Right lung (tissue), 5 donors: ENCODE results near the gene CNGA2. TPM values are rescaled to one million over a fixed set of nuclear protein-coding genes. Genes with fewer than 3 reads are reported as not detected.
A peak's percentile ranks its signal among the peaks of the same experiment; 100 is the strongest.

Experiments
- DNase-seq, 2 donors: peaks; one replicate each; pipeline ENCODE4 v3.0.0-alpha.2; 2013
- polyA plus RNA-seq, 5 donors: library from polyadenylated mRNA; unstranded; fragments of 120-200 nt; gene quantifications; one replicate each; pipeline versions ENCODE4 v1.2.1 to v1.2.3, GENCODE V29; 2013; ENCODE audit warnings: inconsistent platforms in 1 of 5, low replicate concordance in 1 of 5; ENCODE audit not compliant: insufficient read length in 5 of 5, insufficient read depth in 1 of 5

CNGA2 gene
- polyA plus RNA-seq, 5 donors, result not detected

DNA sequence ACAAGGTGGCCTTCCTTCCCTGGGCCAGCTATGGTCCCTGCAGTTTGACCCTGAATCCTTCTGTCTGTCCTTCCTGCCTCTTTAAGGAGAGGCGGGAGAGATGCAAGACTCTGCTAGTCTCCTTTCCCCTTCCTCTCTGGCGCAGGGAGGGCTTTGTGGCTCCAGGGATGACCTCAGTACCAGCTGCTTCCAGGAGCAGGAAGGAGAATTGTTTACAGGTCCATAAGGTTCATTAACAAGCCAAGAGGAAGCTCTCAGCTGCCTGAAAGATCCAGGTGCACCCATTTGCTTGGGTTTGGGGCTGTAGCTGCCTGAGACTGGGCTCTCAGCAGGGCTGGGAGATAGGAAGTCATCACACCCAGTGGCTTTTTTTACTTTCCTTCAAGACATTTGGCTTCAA is 22.8 kb upstream of the CNGA2 start:
- no peak for DNase-seq

DNA sequence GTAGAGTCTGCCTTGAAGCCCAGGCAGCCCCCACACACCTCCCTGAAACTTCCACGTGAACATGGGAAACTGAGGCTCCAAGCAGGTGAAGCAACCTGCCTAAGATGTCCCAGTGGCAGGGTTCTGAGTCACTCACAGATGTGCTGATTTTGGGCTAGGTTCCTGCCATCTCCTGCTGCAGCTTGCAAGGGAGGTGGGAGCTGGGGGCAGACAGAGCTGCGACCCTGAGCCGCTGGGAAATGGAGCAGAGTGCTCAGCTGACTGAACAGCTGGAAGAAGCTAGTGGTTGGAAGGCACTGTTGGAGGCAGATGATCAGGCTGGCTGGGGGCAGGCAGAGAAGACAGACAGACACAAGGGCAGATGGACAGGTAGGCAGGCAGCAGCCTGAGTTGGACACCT is 22.3 kb upstream of the CNGA2 start:
- DNase-seq, result no peak

DNA sequence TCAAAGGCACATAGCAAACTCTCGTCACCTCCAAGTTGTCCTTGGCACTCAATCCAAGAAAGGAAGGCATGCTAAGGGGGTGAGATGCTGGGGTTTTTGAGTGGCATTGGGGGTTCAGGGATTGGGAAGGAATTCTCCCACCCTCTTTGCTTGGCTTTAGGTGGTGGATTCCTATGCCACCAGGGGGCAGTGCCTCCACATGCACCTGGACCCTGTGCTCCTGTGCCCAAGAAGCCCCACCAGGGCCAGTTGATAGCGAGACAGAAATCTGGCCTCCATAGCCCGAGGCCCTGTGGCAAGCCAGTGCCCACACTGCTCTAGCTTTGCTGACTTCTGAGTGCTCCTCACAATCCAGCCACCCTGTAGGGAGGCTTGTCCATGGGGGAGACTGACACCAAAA is 20.7 kb upstream of the CNGA2 start:
- no peak for DNase-seq

DNA sequence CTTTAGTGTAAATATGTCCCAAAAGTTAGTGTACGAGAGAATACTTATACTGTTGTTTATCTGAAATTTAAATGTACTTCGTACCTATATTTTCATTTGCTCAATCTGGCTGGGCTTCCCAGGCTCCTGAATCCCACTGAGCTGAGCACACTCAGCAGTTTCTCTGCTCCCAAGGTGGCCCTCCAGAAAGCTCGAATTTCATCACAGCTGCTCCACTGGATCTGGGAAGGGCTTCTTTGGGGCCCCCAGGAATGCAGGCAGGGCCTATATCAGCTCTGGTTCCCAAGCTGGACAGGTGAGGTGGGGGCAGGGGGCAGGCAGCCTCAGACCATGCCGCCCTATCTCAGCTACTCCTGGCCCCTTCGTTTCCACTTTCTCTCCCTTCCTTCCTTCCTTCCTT is 20.2 kb upstream of the CNGA2 start:
- DNase-seq, result no peak

DNA sequence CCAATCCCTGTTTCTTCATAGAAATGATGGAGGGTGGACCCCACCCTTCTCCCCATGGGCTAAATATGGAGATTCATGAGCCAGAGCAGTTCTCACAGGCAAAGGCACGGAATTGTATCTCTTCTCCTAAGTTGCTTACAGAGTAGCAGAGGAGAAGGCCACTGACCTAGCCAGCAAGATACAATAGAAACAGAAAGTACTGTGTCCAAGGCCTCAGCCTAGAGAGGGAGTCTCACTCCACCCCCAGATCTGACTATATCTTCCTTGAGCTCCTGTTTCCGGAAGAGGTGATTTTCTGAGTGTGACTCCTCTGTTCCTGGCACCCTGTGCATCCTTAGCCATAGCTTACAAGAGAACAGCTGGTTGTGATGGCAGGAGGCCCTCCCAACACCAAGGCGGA is 18.8 kb upstream of the CNGA2 start, which contains the start of gene FATE1:
FATE1 (plus strand) TSS at position 284 of the 400 bp plus-strand sequence; CDS start at position 369, 85 bp downstream.
- DNase-seq, result no peak

DNA sequence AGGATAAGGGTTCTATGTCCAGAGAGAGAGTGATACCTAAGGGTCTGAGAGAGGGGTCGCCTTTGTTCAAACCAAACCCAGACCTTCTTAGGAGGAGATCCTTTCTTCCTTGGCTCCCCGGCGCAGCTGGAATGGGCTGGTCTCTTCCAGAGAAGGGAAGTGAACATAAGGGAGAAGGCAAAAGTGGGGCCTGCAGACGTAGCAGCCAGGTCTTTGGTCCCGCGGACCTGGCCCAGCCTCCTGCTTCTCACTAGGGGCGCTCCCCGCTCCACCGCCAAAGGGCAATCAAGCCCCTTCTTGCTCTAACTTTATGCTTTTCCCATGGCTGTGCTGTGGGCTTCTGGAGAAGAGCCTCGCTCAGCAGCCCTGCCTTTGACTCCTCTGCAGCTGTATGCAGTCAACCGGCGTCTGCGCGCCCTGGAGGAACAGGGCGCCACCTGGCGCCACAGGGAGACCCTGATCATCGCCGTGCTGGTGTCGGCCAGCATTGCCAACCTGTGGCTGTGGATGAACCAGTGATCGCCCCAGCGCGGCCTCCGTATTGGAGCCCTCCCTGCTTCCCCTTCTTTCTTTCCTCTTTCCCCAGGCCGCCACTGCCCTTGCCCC is 12.2 kb upstream of the CNGA2 start:
- DNase-seq, result peak; percentile 24 to 38

DNA sequence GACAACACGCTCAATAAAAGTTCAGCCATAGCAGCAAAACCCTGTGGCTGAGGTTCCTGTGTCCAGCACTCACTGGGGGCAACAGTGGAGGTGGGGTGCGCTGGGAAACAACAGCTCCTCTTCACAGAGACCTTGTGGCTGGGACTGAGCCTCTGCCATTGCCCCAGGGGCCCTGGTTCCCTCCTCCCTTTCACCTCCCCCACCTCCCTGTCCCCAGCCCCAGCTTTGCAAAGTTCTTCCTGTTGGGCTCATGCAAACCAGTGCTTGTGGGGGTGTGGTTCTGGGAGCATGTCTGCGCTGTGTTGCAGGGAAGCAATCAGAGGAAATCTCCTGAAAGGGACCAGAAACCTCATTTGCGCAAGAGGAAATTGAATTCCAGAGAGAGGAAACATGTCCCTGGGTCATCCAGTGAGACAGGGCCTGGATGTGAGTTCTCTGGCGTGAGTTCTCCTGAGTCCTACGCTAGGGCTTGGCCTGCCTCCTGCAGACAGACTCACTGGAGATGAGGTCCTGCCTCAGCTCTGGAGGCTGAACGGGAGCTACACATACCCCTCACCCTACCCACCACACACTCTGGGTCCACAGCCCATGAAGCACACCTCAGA is 11.3 kb upstream of the CNGA2 start:
- DNase-seq, result no peak

DNA sequence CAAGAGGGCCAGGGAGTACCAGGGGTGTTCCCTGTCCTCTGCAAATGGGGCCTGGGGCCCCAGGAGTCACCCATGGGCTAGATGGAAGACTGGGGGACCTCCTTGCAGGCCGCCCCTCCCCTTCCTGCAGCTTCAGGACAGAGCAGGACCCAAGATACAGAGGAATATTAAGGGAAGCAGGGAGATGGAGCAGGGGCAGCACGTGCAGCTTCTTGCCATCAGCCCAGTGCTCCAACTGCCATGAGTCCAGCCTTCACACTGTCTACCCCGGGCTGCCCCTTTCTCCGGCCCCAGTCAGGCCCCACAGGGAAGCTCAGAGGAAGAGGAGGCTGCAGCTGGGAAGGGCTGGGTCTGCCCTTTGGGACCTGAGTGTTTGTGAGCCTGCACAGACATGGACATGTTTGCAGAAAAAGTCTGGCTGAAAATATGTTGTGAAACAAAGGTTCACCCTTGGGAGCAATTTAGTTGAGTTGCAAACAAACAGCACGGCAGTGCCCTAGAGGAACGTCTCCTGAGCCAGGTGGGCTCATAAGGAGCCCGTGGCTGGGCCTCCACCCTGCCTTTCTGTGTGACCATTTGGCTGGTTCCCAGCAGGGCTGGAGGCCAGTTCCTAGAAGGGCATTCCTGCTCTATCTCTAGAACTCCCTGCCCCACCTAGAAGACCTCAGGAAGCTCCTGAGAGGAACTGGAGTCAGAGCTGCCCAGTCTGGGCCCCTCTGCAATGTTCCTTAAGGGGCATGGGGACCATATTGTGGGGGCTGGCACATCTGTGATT is 9.8 kb upstream of the CNGA2 start:
- DNase-seq, result no peak

DNA sequence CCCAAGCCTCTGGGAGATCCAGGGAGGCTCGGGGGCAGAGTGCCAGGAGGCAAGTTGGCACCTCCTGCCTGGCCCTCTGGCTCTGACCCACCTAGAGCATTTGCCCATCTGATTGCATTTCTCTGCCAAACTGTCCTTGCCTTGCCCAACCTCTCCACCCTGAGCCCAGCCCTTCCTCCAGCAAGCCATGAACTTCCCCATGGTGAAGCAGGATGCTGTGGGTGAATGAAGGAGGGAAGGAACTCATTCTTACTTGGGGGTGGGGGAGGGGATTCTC is 9.3 kb upstream of the CNGA2 start:
- DNase-seq, result no peak

DNA sequence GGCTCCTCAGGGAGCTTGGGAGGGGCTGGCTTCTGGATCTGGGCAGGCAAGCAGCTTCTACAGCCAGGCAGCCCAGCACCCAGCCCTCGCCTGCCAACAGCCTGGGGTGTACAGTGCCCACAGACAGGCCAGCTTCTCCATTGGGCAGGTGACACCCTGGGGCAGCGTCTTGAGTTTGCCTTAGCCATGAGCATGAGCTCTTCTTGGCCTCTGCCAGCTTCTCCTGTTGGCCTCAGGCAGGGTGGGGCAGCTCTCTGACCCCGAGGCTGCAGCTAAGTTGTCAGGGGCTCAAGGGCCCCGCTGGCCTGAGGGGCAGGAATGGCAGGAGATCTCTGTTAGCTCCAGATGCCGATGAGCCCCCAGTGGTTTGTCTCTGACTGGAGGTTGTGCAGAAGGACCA is 7.8 kb upstream of the CNGA2 start:
- no peak for DNase-seq

DNA sequence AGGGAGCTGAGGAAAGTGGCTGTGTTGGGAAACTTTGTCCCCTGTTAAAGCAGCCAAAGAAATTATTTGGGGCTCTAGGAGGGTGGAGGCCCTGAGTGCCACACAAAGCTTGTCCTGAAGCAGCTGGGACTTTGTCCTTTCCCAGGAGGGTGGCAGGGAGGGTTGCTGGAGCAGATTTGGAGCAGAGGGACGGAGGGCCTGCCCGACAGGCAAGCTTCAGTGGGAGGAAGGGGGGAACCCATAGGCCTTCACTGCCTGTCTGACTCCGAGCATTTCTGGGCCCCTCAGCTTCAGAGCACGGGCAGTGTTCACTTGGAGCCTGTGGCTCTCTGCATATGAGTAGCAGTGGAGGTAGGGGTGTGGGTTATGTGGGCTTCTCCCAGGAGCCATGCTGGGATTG is 7.2 kb upstream of the CNGA2 start:
- no peak for DNase-seq

DNA sequence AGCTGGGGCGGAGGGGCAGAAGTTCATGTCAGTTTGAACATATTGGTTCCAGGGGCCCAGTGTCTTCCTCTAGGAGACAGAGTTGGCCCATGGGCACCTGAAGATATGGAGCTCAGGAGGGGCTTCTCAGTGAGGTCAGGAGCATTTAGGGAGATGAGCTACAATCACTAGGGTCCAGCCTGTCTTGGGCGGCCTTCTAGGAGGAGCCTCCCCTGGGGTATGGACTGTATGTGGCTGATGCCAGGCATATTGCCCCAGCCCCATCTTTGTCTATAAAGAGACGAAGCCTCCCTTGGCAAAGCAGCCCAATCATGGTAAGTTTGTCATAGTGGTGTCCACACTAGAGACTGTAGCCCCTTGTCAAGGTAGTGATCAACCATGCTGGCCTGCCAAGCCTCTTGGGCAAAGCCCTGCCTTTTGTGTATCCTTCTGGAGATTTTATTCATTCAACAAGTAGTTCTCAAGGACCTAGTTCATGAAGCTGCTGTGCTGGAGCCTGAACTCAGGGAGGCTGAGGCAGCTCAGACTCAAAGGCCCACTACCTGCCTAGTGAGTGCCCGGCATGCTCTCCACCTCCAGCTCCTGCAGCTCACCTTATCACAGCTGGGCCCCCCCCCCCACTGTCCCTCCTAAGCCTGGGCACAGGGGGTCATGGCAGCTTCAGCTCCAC is 5.4 kb upstream of the CNGA2 start:
- no peak for DNase-seq

DNA sequence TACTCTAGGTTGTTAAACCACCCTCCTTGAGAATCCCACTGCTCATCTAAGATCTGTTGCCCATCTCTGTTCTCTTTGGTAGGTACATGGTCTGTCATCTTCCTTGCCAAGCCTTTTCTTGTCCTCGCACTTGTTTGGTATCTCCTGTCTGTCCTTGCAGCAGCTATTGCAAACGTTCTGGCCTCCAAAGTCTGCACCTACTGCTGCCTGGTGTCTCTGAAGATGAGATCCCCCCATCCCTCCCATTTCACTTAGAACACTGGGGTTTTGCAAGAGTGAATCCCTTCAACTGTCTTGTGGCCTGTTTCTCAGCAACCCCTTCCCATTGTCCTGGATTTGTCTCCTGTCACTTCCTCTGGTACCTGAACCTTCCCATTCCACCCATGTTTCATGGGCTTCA is 673 bp downstream of the CNGA2 start:
- no peak for DNase-seq

DNA sequence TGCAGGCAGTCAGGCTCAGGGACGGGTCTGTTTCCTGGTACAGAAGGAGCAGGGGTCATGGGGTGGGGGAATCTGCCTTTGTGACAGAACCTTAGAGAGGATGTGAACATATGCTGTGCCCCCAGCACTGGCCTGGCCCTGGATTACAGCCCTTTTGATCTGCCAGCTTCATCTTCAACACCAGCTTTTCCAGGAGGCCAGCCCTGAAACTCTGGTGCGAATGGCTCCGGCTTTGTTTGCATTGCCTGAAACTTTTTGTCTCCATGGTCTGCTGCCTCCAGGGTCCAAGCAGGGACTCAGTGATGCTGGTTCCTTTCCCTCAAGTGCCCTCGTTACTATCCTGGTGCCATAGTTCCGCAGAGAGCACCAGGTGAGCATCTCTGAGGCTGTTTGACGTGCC is 2.1 kb downstream of the CNGA2 start:
- DNase-seq, result no peak

DNA sequence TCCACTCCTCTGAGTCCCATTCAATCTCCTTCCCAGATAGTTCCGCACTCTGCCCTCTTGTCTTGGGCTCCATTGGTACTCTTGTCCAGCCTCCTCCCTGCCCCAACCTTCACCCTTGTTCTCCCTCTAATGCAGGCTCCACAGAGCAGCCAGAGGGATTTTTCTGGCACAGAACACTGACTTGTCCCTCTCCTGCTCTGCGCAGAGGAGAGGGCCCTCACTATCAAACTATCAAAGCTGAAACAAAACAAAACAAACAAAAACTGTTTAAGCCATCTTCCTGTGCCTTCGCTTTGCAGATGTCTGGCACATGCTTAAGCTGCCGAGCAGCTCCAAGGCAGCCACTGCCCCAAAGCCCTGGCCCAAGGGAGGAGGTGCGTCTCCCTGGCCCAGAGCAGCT is 2.9 kb downstream of the CNGA2 start:
- DNase-seq, result no peak

DNA sequence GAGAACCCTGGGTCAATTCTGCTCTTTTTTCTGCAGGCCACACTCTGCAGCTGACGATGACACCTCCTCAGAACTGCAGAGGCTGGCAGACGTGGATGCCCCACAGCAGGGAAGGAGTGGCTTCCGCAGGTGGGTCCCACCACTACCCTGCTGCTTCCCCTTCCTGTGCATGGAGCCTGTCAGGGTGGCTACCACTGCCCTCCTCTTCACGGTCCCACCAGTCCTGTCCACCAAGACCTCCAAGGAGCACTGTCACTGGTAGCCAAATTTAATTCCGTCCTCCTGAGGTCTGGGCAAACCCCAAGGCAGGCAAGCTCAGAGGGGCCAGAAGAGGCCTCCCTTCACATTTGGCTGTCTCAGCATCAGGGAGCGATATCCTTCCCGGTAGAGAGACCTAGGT is 4.2 kb downstream of the CNGA2 start:
- DNase-seq, result no peak

DNA sequence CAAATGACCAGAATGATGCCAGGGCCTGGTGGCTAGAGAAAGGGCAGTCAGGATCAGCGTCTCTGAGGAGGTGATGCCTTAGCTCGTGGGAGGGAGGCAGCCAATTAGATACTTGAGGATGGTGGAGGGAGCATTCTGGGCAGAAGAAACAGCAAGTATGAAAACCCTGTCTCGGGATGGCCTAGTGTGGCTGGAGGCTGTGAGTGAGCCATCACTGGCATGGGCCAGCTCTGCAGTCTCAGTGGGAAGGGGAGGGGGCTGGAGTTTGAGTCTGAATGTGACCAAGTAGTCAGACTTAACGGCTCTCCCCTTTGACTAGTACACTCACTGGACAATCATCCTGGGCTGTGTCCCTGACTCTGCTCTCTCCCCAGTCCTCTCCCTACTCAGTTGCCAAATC is 7.1 kb downstream of the CNGA2 start:
- DNase-seq, result no peak

DNA sequence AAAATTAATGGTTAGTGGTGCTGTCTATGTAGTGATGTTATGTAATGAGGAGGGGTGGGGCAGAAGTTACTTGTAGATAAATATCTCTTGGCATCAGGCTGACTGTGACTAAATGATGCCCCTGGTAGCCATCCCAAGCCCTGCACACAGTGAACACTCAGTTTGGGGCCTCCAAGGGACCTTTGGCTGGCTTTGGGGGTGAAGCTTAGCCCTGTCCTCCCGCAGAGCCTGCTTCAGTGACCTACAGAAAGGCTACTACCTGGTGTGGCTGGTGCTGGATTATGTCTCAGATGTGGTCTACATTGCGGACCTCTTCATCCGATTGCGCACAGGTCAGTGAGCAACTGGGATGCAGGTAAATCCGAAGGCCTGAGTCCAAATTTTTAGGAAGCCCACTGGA is 7.8 kb downstream of the CNGA2 start:
- DNase-seq, result no peak

DNA sequence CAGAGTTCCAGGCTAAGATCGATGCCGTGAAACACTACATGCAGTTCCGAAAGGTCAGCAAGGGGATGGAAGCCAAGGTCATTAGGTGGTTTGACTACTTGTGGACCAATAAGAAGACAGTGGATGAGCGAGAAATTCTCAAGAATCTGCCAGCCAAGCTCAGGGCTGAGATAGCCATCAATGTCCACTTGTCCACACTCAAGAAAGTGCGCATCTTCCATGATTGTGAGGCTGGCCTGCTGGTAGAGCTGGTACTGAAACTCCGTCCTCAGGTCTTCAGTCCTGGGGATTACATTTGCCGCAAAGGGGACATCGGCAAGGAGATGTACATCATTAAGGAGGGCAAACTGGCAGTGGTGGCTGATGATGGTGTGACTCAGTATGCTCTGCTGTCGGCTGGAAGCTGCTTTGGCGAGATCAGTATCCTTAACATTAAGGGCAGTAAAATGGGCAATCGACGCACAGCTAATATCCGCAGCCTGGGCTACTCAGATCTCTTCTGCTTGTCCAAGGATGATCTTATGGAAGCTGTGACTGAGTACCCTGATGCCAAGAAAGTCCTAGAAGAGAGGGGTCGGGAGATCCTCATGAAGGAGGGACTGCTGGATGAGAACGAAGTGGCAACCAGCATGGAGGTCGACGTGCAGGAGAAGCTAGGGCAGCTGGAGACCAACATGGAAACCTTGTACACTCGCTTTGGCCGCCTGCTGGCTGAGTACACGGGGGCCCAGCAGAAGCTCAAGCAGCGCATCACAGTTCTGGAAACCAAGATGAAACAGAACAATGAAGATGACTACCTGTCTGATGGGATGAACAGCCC is 9.3 kb downstream of the CNGA2 start:
- DNase-seq, result no peak

DNA sequence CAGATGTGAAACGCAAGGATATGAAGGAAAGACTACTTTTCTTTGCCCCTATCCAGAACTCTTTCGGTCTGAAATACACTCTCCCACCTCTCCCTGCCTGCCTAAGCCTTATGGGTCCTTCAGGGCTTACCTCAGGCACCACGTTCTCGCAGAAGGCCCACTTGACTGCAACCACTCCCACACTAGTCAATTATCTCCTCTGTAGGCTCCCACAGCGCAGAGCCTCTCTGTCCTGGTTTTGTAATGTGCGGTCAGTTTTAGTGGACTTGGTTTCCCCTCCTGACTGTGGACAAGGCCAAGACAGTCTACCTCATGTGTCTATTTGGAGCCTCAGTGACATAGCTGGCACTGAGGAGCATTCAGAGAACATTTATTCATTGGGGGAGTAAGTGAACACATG is 11.1 kb downstream of the CNGA2 start:
- DNase-seq, result no peak

DNA sequence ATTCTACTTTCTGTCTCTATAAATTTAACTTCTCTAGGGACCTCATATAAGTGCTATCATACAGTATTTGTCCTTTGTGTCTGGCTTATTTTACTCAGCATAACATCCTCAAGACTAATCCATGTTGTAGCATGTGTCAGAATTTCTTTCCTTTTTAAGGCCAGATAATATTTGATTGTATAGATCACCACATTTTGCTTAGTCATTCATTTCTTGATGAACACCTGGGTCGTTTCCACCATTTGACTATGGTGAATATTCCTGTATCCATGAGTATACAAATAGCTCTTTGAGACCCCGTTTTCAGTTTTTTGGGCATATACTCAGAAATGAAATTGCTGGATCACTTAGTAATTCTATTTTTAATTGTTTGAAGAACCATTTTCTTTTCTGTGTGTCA is 12.0 kb downstream of the CNGA2 start:
- DNase-seq, result no peak

DNA sequence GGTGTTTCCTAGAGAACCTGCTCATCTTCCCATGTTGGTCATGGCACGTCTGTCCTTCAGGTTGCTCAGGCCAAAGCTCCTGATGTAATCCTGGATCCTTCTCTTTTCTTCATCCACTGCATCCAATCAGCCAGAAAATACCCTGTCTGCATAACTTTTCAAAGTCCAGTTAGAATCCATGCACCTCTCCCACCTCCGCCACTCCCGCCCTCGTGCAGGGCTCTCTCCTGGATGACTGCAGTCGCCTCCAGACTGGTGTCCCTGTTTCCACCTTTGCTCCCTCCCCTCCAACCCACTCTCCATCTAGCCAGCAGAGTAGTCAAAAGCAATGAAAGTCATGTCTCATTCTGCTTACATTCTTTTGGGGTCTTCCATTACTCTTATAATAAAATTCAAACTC is 16.0 kb downstream of the CNGA2 start:
- no peak for DNase-seq
